ENCODE data around the gene NPNT. TPM values are rescaled to one million over a fixed set of nuclear protein-coding genes. Genes with fewer than 3 reads are reported as not detected.

Gene NPNT
- total RNA-seq, 1 experiment from 2014 or later: 42.1 TPM

- ChIA-PET POLR2A (no interaction called here), CTCF (no interaction called here)
- no peak for TF ChIP-seq CTCF (IDR thresholded peaks at IDR 0.05; ENCODE audit: insufficient read depth in 1 of 2, low read depth in 1 of 2, low read length in 1 of 2, severe bottlenecking in 1 of 2, unreplicated experiment in 1 of 2)
- Histone ChIP-seq H3K27me3 (replicated peaks; ENCODE audit: control insufficient read depth, insufficient read depth, low read length) (no peaks in the 10 kb centered on the region), H3K4me1 (no peaks in the 10 kb centered on the region), H3K36me3 (ENCODE audit: control insufficient read depth, insufficient read depth, low read length) (no peaks in the 10 kb centered on the region), H3K9me3 (no peaks in the 10 kb centered on the region), H3K4me3 (ENCODE audit: low read depth, low read length) (no peak overlapping the region)
- no peaks in the 10 kb centered on the region for H3K36me3 Mint-ChIP-seq (ENCODE audit: insufficient read depth, unreplicated experiment)
- no peaks in the 10 kb centered on the region for H3K9me3 Mint-ChIP-seq (ENCODE audit: unreplicated experiment)
- no peaks in the 10 kb centered on the region for H3K27me3 Mint-ChIP-seq (ENCODE audit: insufficient read depth, unreplicated experiment)
- H3K27ac Mint-ChIP-seq (ENCODE audit: unreplicated experiment): no peak overlapping the region
- intact Hi-C loops (cut with micrococcal nuclease; ENCODE audit: unreplicated experiment): no loop called here
- H3K4me1 Mint-ChIP-seq (ENCODE audit: low read depth, unreplicated experiment): no peaks in the 10 kb centered on the region
- no peak overlapping the region for H3K4me3 Mint-ChIP-seq (ENCODE audit: unreplicated experiment)
- no TSS peak for BruUV-seq (replicated peaks)
- no peak for DNase-seq
Measured at GRCh38 chr4:105937759-105938158, 42.5 kb downstream of the NPNT start.

GRCh38 chr4:105943234-105943633 is 48.0 kb downstream of the NPNT start:
- no TSS peak for BruUV-seq (replicated peaks)
- H3K36me3 ChIP-seq (ENCODE audit: control insufficient read depth, insufficient read depth, low read length): no peaks in the 10 kb centered on the region; the same call in 1 of the 2 replicates
- peaks cover 10% of the 10 kb centered on the region; the same call in 1 of the 2 replicates for H3K9me3 ChIP-seq
- intact Hi-C loops (cut with micrococcal nuclease; ENCODE audit: unreplicated experiment): no loop called here
- TF ChIP-seq CTCF (IDR thresholded peaks at IDR 0.05; ENCODE audit: insufficient read depth in 1 of 2, low read depth in 1 of 2, low read length in 1 of 2, severe bottlenecking in 1 of 2, unreplicated experiment in 1 of 2): no peak
- H3K4me1 ChIP-seq: no peaks in the 10 kb centered on the region
- no peak overlapping the region for H3K4me3 ChIP-seq (ENCODE audit: low read depth, low read length)
- Mint-ChIP-seq H3K27ac (ENCODE audit: unreplicated experiment) (no peak overlapping the region), H3K4me1 (ENCODE audit: low read depth, unreplicated experiment) (no peaks in the 10 kb centered on the region), H3K9me3 (ENCODE audit: unreplicated experiment) (no peaks in the 10 kb centered on the region), H3K36me3 (ENCODE audit: insufficient read depth, unreplicated experiment) (no peaks in the 10 kb centered on the region), H3K27me3 (ENCODE audit: insufficient read depth, unreplicated experiment) (no peaks in the 10 kb centered on the region), H3K4me3 (ENCODE audit: unreplicated experiment) (no peak overlapping the region)
- POLR2A ChIA-PET: no interaction called here
- DNase-seq: no peak
- H3K27me3 ChIP-seq (replicated peaks; ENCODE audit: control insufficient read depth, insufficient read depth, low read length): no peaks in the 10 kb centered on the region
- CTCF ChIA-PET: no interaction called here

GRCh38 chr4:105944540-105944939 is 49.3 kb downstream of the NPNT start:
- Histone ChIP-seq H3K27me3 (replicated peaks; ENCODE audit: control insufficient read depth, insufficient read depth, low read length) (no peaks in the 10 kb centered on the region), H3K9me3 (peaks cover 11% of the 10 kb centered on the region; the same call in 1 of the 2 replicates), H3K4me3 (ENCODE audit: low read depth, low read length) (no peak overlapping the region), H3K36me3 (ENCODE audit: control insufficient read depth, insufficient read depth, low read length) (no peaks in the 10 kb centered on the region; the same call in 1 of the 2 replicates), H3K4me1 (no peaks in the 10 kb centered on the region)
- intact Hi-C loops (cut with micrococcal nuclease; ENCODE audit: unreplicated experiment): no loop called here
- Mint-ChIP-seq H3K4me3 (ENCODE audit: unreplicated experiment) (no peak overlapping the region), H3K27me3 (ENCODE audit: insufficient read depth, unreplicated experiment) (no peaks in the 10 kb centered on the region), H3K27ac (ENCODE audit: unreplicated experiment) (no peak overlapping the region), H3K4me1 (ENCODE audit: low read depth, unreplicated experiment) (no peaks in the 10 kb centered on the region), H3K36me3 (ENCODE audit: insufficient read depth, unreplicated experiment) (no peaks in the 10 kb centered on the region), H3K9me3 (ENCODE audit: unreplicated experiment) (no peaks in the 10 kb centered on the region)
- no TSS peak for BruUV-seq (replicated peaks)
- POLR2A ChIA-PET: no interaction called here
- CTCF ChIA-PET: no interaction called here
- DNase-seq: no peak
- no peak for TF ChIP-seq CTCF (IDR thresholded peaks at IDR 0.05; ENCODE audit: insufficient read depth in 1 of 2, low read depth in 1 of 2, low read length in 1 of 2, severe bottlenecking in 1 of 2, unreplicated experiment in 1 of 2)

Data from Caco-2 (cell line).